Naive thymus-derived CD4-positive, alpha-beta T cell (primary cell): ENCODE measurements around the gene RAMP3. TPM values are rescaled to one million over a fixed set of nuclear protein-coding genes. Genes with fewer than 3 reads are reported as not detected.

Source experiments
- ATAC-seq: fragments of 150-1000 bp; cut with Tn5 transposase; 2 replicates; pipeline ENCODE4 v1.10.0; 2021; ENCODE audit warnings: mild to moderate bottlenecking, moderate library complexity
- CTCF ChIA-PET: fragments of 350-600 bp; sonication (Branson Sonifier 250); formaldehyde crosslinking; loops from one replicate; lab custom pipeline; 2021; ENCODE audit warnings: antibody characterized with exemption; lab: Charles Lee
- POLR2A ChIA-PET: fragments of 350-600 bp; sonication (Branson Sonifier 250); formaldehyde crosslinking; loops from one replicate; lab custom pipeline; 2021; ENCODE audit warnings: antibody characterized with exemption, inconsistent platforms; lab: Charles Lee
- DNase-seq, 9 donors: peaks; one replicate each; pipeline versions ENCODE4 v3.0.0 to v3.0.0-alpha.2; 2020 to 2022; ENCODE audit warnings: mixed read lengths in 1 of 9
- H3K27ac ChIP-seq: one replicate; pipeline ENCODE4 v1.7.0; 2013; ENCODE audit warnings: mild to moderate bottlenecking, low read depth, low read length, moderate library complexity
- H3K27me3 ChIP-seq, 2 donors: one replicate each; pipeline ENCODE4 v1.7.0; 2013; ENCODE audit warnings: low read length in 2 of 2, mild to moderate bottlenecking in 2 of 2, moderate library complexity in 2 of 2; ENCODE audit not compliant: control insufficient read depth in 2 of 2, insufficient read depth in 2 of 2
- H3K36me3 ChIP-seq, 3 experiments: 1 replicate in 2 of 3; 2 replicates in 1 of 3; pipeline ENCODE4 v1.7.0; 2013; ENCODE audit warnings: low read length in 3 of 3, mild to moderate bottlenecking in 3 of 3, moderate library complexity in 1 of 3; ENCODE audit not compliant: insufficient read depth in 3 of 3, control insufficient read depth in 2 of 3
- H3K4me1 ChIP-seq, 2 donors: one replicate each; pipeline ENCODE4 v1.7.0; 2013; ENCODE audit warnings: low read length in 2 of 2, mild to moderate bottlenecking in 2 of 2, moderate library complexity in 1 of 2; ENCODE audit not compliant: control insufficient read depth in 2 of 2, insufficient read depth in 2 of 2
- H3K4me3 ChIP-seq: 2 replicates; pipeline ENCODE4 v1.7.0; 2013; ENCODE audit warnings: mild to moderate bottlenecking, low read length
- H3K9me3 ChIP-seq, 3 experiments: 1 replicate in 2 of 3; 2 replicates in 1 of 3; pipeline ENCODE4 v1.7.0; 2013; ENCODE audit warnings: low read length in 3 of 3; ENCODE audit not compliant: control insufficient read depth in 2 of 3
- H3K27ac Mint-ChIP-seq, 9 donors: one replicate each; pipeline ENCODE4 v1.8.0; 2020 to 2022; ENCODE audit warnings: mixed read lengths in 9 of 9, mild to moderate bottlenecking in 8 of 9, moderate library complexity in 5 of 9, inconsistent platforms in 2 of 9
- H3K27me3 Mint-ChIP-seq, 5 donors: one replicate each; pipeline ENCODE4 v1.8.0; 2021 to 2022; ENCODE audit warnings: mixed read lengths in 5 of 5, mild to moderate bottlenecking in 1 of 5
- H3K36me3 Mint-ChIP-seq, 5 donors: one replicate each; pipeline ENCODE4 v1.8.0; 2020 to 2022; ENCODE audit warnings: mixed read lengths in 5 of 5, mild to moderate bottlenecking in 3 of 5, inconsistent platforms in 1 of 5
- H3K4me1 Mint-ChIP-seq, 7 donors: one replicate each; pipeline ENCODE4 v1.8.0; 2020 to 2022; ENCODE audit warnings: mixed read lengths in 7 of 7, mild to moderate bottlenecking in 3 of 7, inconsistent platforms in 1 of 7
- H3K4me3 Mint-ChIP-seq, 10 donors: one replicate each; pipeline ENCODE4 v1.8.0; 2020 to 2022; ENCODE audit warnings: mild to moderate bottlenecking in 10 of 10, mixed read lengths in 10 of 10, moderate library complexity in 6 of 10, inconsistent platforms in 2 of 10
- H3K9me3 Mint-ChIP-seq, 11 donors: one replicate each; pipeline ENCODE4 v1.8.0; 2020 to 2022; ENCODE audit warnings: mixed read lengths in 11 of 11, mild to moderate bottlenecking in 4 of 11, inconsistent platforms in 1 of 11, moderate library complexity in 1 of 11
- intact Hi-C, 2 donors: fragments of 100-400 bp; cut with micrococcal nuclease; formaldehyde crosslinking; loops; one replicate each; pipeline ENCODE4 v1.15.1; 2023
- polyA plus RNA-seq, 2 donors: library from polyadenylated mRNA; unstranded; fragments of 300-500 nt; fragmentation: Illumina TruSeq; gene quantifications; one replicate each; pipeline ENCODE4 v1.2.3, GENCODE V29; 2021
- total RNA-seq, 6 experiments: library from RNA in 5 of 6; stranded (reverse) in 5 of 6; gene quantifications; 1 replicate in 5 of 6; 2 replicates in 1 of 6; pipeline ENCODE4 v1.2.3 and lab custom pipeline; 2021 to 2026

The RAMP3 gene
- total and polyA plus RNA-seq, 7 experiments from 2014 or later = 0.39 TPM; not detected in 6

GRCh38 chr7:45129181-45129800, 28.3 kb upstream of the RAMP3 start:
- H3K27ac Mint-ChIP-seq = peak overlapping the region in 3 of 9 donors; percentile 17 to 60 (median 24)
- no peaks in the 10 kb centered on the region for H3K36me3 Mint-ChIP-seq
- ATAC-seq (no peak), DNase-seq (no peak)
- Histone ChIP-seq H3K4me3 (no peak overlapping the region), H3K9me3 (no peaks in the 10 kb centered on the region), H3K27ac (no peak overlapping the region), H3K36me3 (no peaks in the 10 kb centered on the region), H3K4me1 (no peaks in the 10 kb centered on the region), H3K27me3 (no peaks in the 10 kb centered on the region)
- no peaks in the 10 kb centered on the region for H3K9me3 Mint-ChIP-seq
- H3K27me3 Mint-ChIP-seq = no peaks in the 10 kb centered on the region
- peaks cover 0 to 2% (median 0%) of the 10 kb centered on the region in 7 donors for H3K4me1 Mint-ChIP-seq
- ChIA-PET POLR2A (no interaction called here), CTCF (no interaction called here)
- intact Hi-C loops = no loop called here
- no peak overlapping the region for H3K4me3 Mint-ChIP-seq

- no peak overlapping the region for H3K4me3 ChIP-seq
- no peaks in the 10 kb centered on the region for H3K27me3 Mint-ChIP-seq
- H3K27me3 ChIP-seq = no peaks in the 10 kb centered on the region
- H3K36me3 ChIP-seq = no peaks in the 10 kb centered on the region
- H3K27ac Mint-ChIP-seq = peak overlapping the region in 1 of 9 donors; percentile 46
- intact Hi-C loops = no loop called here
- no peak for ATAC-seq
- no peaks in the 10 kb centered on the region for H3K9me3 ChIP-seq
- H3K4me1 ChIP-seq = no peaks in the 10 kb centered on the region
- no peak overlapping the region for H3K27ac ChIP-seq
- H3K4me1 Mint-ChIP-seq = peaks cover 0 to 2% (median 0%) of the 10 kb centered on the region in 7 donors
- no peak overlapping the region for H3K4me3 Mint-ChIP-seq
- no peaks in the 10 kb centered on the region for H3K9me3 Mint-ChIP-seq
- CTCF ChIA-PET = no interaction called here
- no peak for DNase-seq
- H3K36me3 Mint-ChIP-seq = no peaks in the 10 kb centered on the region
- POLR2A ChIA-PET = no interaction called here
Measured at GRCh38 chr7:45129906-45130305, 27.7 kb upstream of the RAMP3 start.

- peak overlapping the region in 1 of 9 donors; percentile 30 for H3K27ac Mint-ChIP-seq
- no peak overlapping the region for H3K27ac ChIP-seq
- intact Hi-C loops = no loop called here
- H3K4me3 Mint-ChIP-seq = no peak overlapping the region
- no peaks in the 10 kb centered on the region for H3K36me3 Mint-ChIP-seq
- H3K36me3 ChIP-seq = no peaks in the 10 kb centered on the region
- CTCF ChIA-PET = no interaction called here
- H3K27me3 Mint-ChIP-seq = no peaks in the 10 kb centered on the region
- H3K4me1 Mint-ChIP-seq = peaks cover 2 to 8% (median 4%) of the 10 kb centered on the region in 7 donors
- H3K9me3 ChIP-seq = no peaks in the 10 kb centered on the region
- no peak overlapping the region for H3K4me3 ChIP-seq
- POLR2A ChIA-PET = no interaction called here
- no peaks in the 10 kb centered on the region for H3K9me3 Mint-ChIP-seq
- DNase-seq (no peak), ATAC-seq (no peak)
- peaks cover 0 to 1% of the 10 kb centered on the region in 2 donors for H3K4me1 ChIP-seq
- no peaks in the 10 kb centered on the region for H3K27me3 ChIP-seq
Measured at GRCh38 chr7:45130910-45131309, 26.7 kb upstream of the RAMP3 start.

- H3K4me3 Mint-ChIP-seq = no peak overlapping the region
- ChIA-PET CTCF (no interaction called here), POLR2A (no interaction called here)
- H3K4me1 Mint-ChIP-seq = peaks cover 6 to 13% (median 9%) of the 10 kb centered on the region in 7 donors
- no peaks in the 10 kb centered on the region for H3K36me3 Mint-ChIP-seq
- H3K4me3 ChIP-seq = no peak overlapping the region
- intact Hi-C loops = no loop called here
- no peaks in the 10 kb centered on the region for H3K27me3 Mint-ChIP-seq
- ATAC-seq (no peak), DNase-seq (no peak)
- H3K4me1 ChIP-seq = peaks cover 0 to 3% of the 10 kb centered on the region in 2 donors
- no peaks in the 10 kb centered on the region for H3K27me3 ChIP-seq
- no peaks in the 10 kb centered on the region for H3K9me3 Mint-ChIP-seq
- H3K36me3 ChIP-seq = no peaks in the 10 kb centered on the region
- H3K9me3 ChIP-seq = no peaks in the 10 kb centered on the region
- no peak overlapping the region for H3K27ac ChIP-seq
- H3K27ac Mint-ChIP-seq = peak overlapping the region in 1 of 9 donors; percentile 88
Measured at GRCh38 chr7:45131891-45132290, 25.7 kb upstream of the RAMP3 start.

- no peaks in the 10 kb centered on the region for H3K9me3 ChIP-seq
- H3K36me3 Mint-ChIP-seq = no peaks in the 10 kb centered on the region
- peaks cover 6 to 18% (median 9%) of the 10 kb centered on the region in 7 donors for H3K4me1 Mint-ChIP-seq
- H3K36me3 ChIP-seq = no peaks in the 10 kb centered on the region
- no peaks in the 10 kb centered on the region for H3K27me3 ChIP-seq
- H3K9me3 Mint-ChIP-seq = no peaks in the 10 kb centered on the region
- peak overlapping the region in 1 of 9 donors; percentile 26 for H3K27ac Mint-ChIP-seq
- no peak overlapping the region for H3K4me3 ChIP-seq
- no peak for ATAC-seq
- ChIA-PET CTCF (no interaction called here), POLR2A (no interaction called here)
- no peak overlapping the region for H3K4me3 Mint-ChIP-seq
- H3K4me1 ChIP-seq = peaks cover 0 to 3% of the 10 kb centered on the region in 2 donors
- H3K27me3 Mint-ChIP-seq = no peaks in the 10 kb centered on the region
- intact Hi-C loops = no loop called here
- no peak overlapping the region for H3K27ac ChIP-seq
- no peak for DNase-seq
Measured at GRCh38 chr7:45132708-45133320, 24.8 kb upstream of the RAMP3 start.

GRCh38 chr7:45133352-45133751, 24.2 kb upstream of the RAMP3 start:
- H3K36me3 ChIP-seq = no peaks in the 10 kb centered on the region
- no peak overlapping the region for H3K4me3 Mint-ChIP-seq
- peak overlapping the region in 1 of 9 donors; percentile 20 for H3K27ac Mint-ChIP-seq
- H3K4me3 ChIP-seq = no peak overlapping the region
- intact Hi-C loops = no loop called here
- ChIA-PET CTCF (no interaction called here), POLR2A (no interaction called here)
- H3K9me3 ChIP-seq = no peaks in the 10 kb centered on the region
- DNase-seq (no peak), ATAC-seq (no peak)
- no peaks in the 10 kb centered on the region for H3K36me3 Mint-ChIP-seq
- H3K9me3 Mint-ChIP-seq = no peaks in the 10 kb centered on the region
- H3K27ac ChIP-seq = no peak overlapping the region
- peaks cover 0 to 3% of the 10 kb centered on the region in 2 donors for H3K4me1 ChIP-seq
- peaks cover 6 to 21% (median 10%) of the 10 kb centered on the region in 7 donors for H3K4me1 Mint-ChIP-seq
- no peaks in the 10 kb centered on the region for H3K27me3 ChIP-seq
- H3K27me3 Mint-ChIP-seq = peaks cover 0 to 2% (median 0%) of the 10 kb centered on the region in 5 donors

- H3K36me3 Mint-ChIP-seq = no peaks in the 10 kb centered on the region
- ATAC-seq (no peak), DNase-seq (no peak)
- H3K36me3 ChIP-seq = no peaks in the 10 kb centered on the region
- no peaks in the 10 kb centered on the region for H3K27me3 ChIP-seq
- intact Hi-C loops = no loop called here
- H3K9me3 ChIP-seq = no peaks in the 10 kb centered on the region
- H3K27me3 Mint-ChIP-seq = peaks cover 0 to 2% (median 0%) of the 10 kb centered on the region in 5 donors
- H3K9me3 Mint-ChIP-seq = no peaks in the 10 kb centered on the region
- no peak overlapping the region for H3K4me3 Mint-ChIP-seq
- no peak overlapping the region for H3K27ac ChIP-seq
- H3K4me1 Mint-ChIP-seq = peaks cover 6 to 21% (median 10%) of the 10 kb centered on the region in 7 donors
- CTCF ChIA-PET = interaction anchor here (5.0 kb wide), 1 partner anchor 160 kb away, joined by 139 read pairs; no protein-coding TSS in a partner anchor
- peaks cover 0 to 3% of the 10 kb centered on the region in 2 donors for H3K4me1 ChIP-seq
- no peak overlapping the region for H3K4me3 ChIP-seq
- POLR2A ChIA-PET = no interaction called here
- peak overlapping the region in 1 of 9 donors; percentile 20 for H3K27ac Mint-ChIP-seq
Measured at GRCh38 chr7:45133877-45134276, 23.7 kb upstream of the RAMP3 start.
